HG02943 (cell line): ENCODE results near the gene JAKMIP2.
"Not testable (repeated sequence)": the region's sequence is repeated elsewhere in the genome, so short reads cannot be mapped to it uniquely, and the experiment has no call there.

Experiments
- ATAC-seq: cut with Tn5 transposase; IDR thresholded peaks from one replicate; pipeline ENCODE4 v1.9.1; 2021; ENCODE audit warnings: mild to moderate bottlenecking, low read depth, moderate library complexity; ENCODE audit not compliant: unreplicated experiment

JAKMIP2 gene

DNA sequence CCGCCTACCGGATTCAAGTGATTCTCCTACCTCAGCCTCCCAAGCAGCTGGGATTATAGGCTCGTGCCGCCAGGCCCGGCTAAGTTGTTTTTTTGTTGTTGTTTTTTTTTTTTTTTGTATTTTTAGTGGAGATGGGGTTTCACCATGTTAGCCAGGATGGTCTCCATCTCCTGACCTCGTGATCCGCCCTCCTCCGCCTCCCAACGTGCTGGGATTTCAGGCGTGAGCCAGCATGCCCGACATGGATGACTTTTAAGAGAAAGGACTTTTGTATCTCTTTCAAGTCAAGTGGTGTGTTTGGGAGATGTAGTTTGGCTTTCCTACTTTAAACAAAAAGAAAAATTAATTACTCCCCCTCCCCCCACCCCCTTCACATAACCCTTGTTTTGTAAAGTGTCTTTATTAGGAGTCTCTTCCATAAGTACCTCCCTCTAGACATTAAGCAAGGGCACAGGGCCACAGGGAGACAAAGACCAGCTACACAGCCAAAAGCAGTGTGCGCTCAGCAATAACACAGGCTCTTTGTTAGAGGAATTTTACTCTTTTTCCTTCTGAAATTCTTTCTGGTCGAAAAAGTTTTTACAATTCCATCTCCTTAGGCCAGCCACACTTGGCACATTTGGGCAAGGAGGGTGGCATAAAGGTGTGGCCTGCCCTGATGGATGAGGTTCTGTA lies 31.2 kb downstream of the JAKMIP2 start:
- ATAC-seq, result no peak

DNA sequence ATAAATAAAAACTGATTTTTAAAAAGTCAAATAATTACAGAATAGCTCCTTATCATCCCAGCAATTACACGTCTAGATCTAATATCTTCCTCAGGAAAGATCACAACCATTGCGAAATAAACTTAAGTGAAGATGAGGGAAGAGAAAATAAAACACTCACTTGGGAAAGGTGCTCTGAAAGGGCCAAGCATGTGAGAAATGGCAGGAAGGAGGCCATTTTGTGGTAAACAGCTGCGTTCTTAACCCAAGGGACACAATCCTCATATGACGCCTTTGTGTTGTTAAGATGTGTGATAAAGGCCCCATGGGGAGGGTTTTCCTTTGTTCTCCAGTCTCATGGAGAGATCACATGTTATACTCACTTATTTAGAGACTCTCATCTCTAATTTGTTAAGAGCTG lies 32.5 kb downstream of the JAKMIP2 start:
- ATAC-seq, result no peak

- no peak for ATAC-seq
Measured at GRCh38 chr5:147748590-147748989, 33.9 kb downstream of the JAKMIP2 start.

- ATAC-seq, result no peak
Measured at GRCh38 chr5:147746986-147747385, 35.5 kb downstream of the JAKMIP2 start.

DNA sequence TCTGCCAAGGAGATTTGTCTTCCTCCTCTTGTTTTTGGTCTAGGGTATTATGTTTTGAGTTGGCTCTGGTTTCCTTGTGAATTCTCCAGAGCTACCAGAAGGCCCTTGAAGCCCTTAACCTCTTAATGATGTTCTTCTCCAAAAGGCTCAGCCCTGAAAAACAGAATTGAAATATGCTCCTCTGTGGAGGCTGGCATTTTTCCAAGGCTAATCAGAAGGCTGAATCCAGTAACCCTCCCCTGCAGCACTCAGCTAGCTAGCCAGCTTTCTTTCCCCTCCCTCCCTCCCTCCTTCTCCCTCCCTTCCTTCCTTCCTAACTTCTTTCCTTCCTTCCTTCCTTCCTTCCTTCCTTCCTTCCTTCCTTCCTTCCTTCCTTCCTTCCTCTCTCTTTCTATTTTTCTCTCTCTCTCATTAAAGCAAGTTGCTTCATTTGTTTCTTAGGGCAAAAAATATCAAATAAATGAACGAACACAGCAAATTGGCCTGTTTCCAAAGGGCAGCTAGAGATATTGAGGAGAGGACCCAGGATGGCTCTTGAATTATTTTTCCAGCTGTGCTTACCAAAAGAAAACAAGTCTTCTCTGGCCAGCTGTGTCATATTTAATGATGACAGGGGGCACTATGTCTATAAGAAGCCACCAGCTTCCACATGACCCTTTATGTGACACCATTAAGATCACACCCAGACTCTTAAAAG lies 38.7 kb downstream of the JAKMIP2 start:
- no peak for ATAC-seq

DNA sequence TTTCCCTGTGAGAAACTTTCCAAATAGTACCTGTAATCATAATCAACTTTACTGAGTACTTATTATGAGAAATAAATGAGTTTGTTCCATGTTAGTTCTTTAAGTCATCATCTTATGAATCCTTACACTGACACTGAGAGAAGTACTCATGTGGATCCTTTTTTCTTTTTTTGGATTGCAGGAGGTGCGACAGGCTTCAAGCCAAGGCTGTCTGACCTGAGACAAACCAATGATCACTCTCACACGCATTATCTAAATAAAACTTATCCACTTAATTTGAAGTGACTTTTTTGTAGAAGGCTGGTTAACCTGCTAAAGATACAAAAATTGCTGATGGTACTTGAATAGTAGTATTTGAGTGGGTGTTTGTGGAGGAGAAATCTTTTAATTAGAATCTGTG lies 39.5 kb downstream of the JAKMIP2 start:
- ATAC-seq, result no peak

GRCh38 chr5:147742151-147742550 lies 40.4 kb downstream of the JAKMIP2 start:
- no peak for ATAC-seq

DNA sequence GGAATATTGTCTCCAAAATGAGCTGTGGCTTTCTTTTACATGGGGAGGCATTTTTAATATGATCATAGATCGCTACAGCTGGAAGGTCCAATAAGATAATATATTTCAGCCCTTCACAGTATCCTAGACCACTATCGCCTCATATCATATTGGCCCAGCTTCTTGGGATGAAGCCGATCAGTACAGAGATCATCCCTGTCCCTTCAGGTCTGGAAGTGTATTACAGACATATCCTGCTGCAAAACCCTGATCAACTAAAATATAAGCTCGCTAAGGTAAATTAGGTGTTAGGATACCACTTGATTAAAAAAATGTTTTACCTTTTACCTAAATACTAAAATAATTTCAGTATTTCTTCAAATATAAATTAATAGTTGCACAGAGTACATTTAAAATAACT lies 41.7 kb downstream of the JAKMIP2 start:
- no peak for ATAC-seq

GRCh38 chr5:147737921-147738320 lies 44.6 kb downstream of the JAKMIP2 start:
- ATAC-seq, result no peak

GRCh38 chr5:147735621-147736125 lies 46.9 kb downstream of the JAKMIP2 start:
- no peak for ATAC-seq

GRCh38 chr5:147734894-147735293 lies 47.6 kb downstream of the JAKMIP2 start:
- no peak for ATAC-seq

- no peak for ATAC-seq
Measured at GRCh38 chr5:147733075-147733474, 49.5 kb downstream of the JAKMIP2 start.

GRCh38 chr5:147732291-147732883 lies 50.1 kb downstream of the JAKMIP2 start:
- no peak for ATAC-seq

- ATAC-seq, result no peak
Measured at GRCh38 chr5:147731431-147732290, 50.9 kb downstream of the JAKMIP2 start.

DNA sequence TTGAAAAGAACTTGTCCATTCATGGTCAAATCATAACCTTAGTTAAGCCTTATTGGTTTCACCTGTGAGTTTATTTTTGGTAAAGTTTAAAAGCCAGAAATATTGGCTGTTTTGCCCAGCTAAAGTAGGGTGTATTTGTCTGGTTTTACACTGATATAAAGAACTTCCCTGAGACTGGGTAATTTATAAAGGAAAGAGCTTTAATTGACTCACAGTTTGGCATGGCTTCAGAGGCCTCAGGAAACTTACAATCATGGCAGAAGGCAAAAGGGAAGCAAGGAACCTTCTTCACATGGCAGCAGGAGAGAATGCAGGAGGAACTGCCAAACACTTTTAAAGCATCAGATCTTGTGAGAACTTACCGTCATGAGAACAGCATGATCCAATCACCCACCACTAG lies 55.3 kb downstream of the JAKMIP2 start:
- no peak for ATAC-seq

GRCh38 chr5:147721191-147721960 lies 61.2 kb downstream of the JAKMIP2 start:
- not testable (repeated sequence) for ATAC-seq

- ATAC-seq, result no peak
Measured at GRCh38 chr5:147713550-147714295, 68.8 kb downstream of the JAKMIP2 start.

DNA sequence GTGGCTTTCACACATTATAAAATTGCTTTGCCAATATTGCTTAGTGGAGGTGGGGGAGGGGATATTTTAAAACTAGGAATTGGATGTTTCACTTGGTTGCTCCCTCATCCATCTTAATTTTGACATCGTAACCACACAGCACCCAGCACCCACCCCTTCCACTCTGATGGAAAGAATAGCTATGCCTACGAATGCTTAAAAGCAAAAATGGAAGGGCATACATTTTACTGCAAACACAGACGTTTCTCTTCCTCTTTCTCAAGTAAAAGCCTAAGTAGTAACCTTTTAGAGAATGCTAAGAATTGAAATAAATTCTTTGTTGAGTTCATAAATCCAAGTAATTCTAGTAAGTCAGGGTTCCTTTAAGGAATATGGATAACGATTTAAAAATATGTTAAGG lies 69.9 kb downstream of the JAKMIP2 start:
- no peak for ATAC-seq

DNA sequence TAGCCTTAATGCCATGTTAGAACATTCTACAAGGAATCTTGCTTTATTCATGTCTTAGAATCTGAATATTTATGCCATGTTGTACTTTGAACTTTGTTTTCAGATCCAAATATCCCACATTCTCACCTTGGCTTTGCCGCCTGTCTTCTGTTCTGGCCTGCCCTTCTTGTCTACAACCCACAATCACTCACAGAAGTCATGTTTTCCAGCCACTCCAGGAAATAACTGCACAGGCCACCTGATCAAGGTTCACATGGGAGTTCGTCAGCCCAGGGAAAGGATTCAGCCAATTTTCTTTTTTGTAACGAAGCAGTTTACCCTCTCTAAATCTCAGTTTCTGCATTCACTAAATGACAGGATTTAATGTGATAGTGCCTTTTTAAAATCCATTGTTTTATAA lies 70.5 kb downstream of the JAKMIP2 start:
- no peak for ATAC-seq
